Fibroblast of lung (primary cell): ENCODE data around the gene CCDC102A. TPM values are rescaled to one million over a fixed set of nuclear protein-coding genes. Genes with fewer than 3 reads are reported as not detected.

Source experiments
- DNase-seq, 2 donors: peaks; one replicate each; pipeline versions ENCODE4 v3.0.0 to v3.0.0-alpha.2; 2010; ENCODE audit warnings: low read depth in 2 of 2
- H2AFZ ChIP-seq: 2 replicates; pipeline ENCODE4 v1.5.1; 2012; ENCODE audit warnings: low read length, control low read depth, inconsistent platforms
- H3K27ac ChIP-seq: 2 replicates; pipeline ENCODE4 v1.5.1; 2011; ENCODE audit warnings: low read length, control low read depth; ENCODE audit not compliant: insufficient read depth
- H3K27me3 ChIP-seq: 2 replicates; pipeline ENCODE4 v1.5.1; 2011; ENCODE audit warnings: mild to moderate bottlenecking, low read length; ENCODE audit not compliant: control insufficient read depth, insufficient read depth
- H3K36me3 ChIP-seq: 2 replicates; pipeline ENCODE4 v1.5.1; 2011; ENCODE audit warnings: low read length; ENCODE audit not compliant: control insufficient read depth, insufficient read depth
- H3K4me1 ChIP-seq: 2 replicates; pipeline ENCODE4 v1.5.1; 2011; ENCODE audit warnings: low read length; ENCODE audit not compliant: control insufficient read depth, insufficient read depth; ENCODE audit errors: extremely low read depth
- H3K4me2 ChIP-seq: 2 replicates; pipeline ENCODE4 v1.5.1; 2011; ENCODE audit warnings: low read length, control low read depth; ENCODE audit not compliant: insufficient read depth; ENCODE audit errors: extremely low read depth
- H3K4me3 ChIP-seq, 4 experiments: fragments of 200-600 bp in 1 of 4; sonication (generic) in 1 of 4; replicated peaks in 1 of 4; 2 replicates each; pipeline ENCODE4 v1.5.1; 2011 to 2016; ENCODE audit warnings: low read length in 4 of 4, low read depth in 3 of 4, mild to moderate bottlenecking in 3 of 4, control low read depth in 2 of 4, inconsistent platforms in 1 of 4, mixed read lengths in 1 of 4; ENCODE audit not compliant: insufficient read depth in 1 of 4; ENCODE audit errors: control extremely low read depth in 1 of 4
- H3K79me2 ChIP-seq: 2 replicates; pipeline ENCODE4 v1.5.1; 2012; ENCODE audit warnings: mild to moderate bottlenecking, low read length, inconsistent platforms; ENCODE audit not compliant: control insufficient read depth, insufficient read depth
- H3K9ac ChIP-seq: 2 replicates; pipeline ENCODE4 v1.5.1; 2011; ENCODE audit warnings: mild to moderate bottlenecking, low read length, control low read depth; ENCODE audit not compliant: insufficient read depth
- H3K9me3 ChIP-seq: 2 replicates; pipeline ENCODE4 v1.5.1; 2012; ENCODE audit warnings: low read depth, low read length; ENCODE audit not compliant: control insufficient read depth, insufficient read depth
- H4K20me1 ChIP-seq: 2 replicates; pipeline ENCODE4 v1.5.1; 2011; ENCODE audit warnings: low read length; ENCODE audit not compliant: control insufficient read depth, insufficient read depth; ENCODE audit errors: extremely low read depth
- EZH2 ChIP-seq: IDR thresholded peaks from 2 replicates; pipeline ENCODE4 v1.5.1; 2012; ENCODE audit warnings: low read length, control low read depth, mild to moderate bottlenecking; ENCODE audit errors: missing control alignments
- polyA plus RNA-seq, 2 donors: library from polyadenylated mRNA; depleted of rRNA in 1 of 2; stranded (reverse) in 1 of 2; unstranded in 1 of 2; fragments of >200 nt; gene quantifications; 2 replicates each; pipeline ENCODE4 v1.2.1, GENCODE V29; 2011 to 2012; ENCODE audit warnings: missing spikeins in 1 of 2
- total RNA-seq: library from RNA; depleted of rRNA; stranded (reverse); fragments of >200 nt; gene quantifications from 2 replicates; pipeline ENCODE4 v1.2.1, GENCODE V29; 2014
- TF ChIP-seq, protein P1 (sequence below), 2 donors: IDR thresholded peaks in 1 of 2; conservative IDR thresholded peaks in 1 of 2; 1 replicate in 1 of 2; 2 replicates in 1 of 2; pipeline ENCODE4 v1.5.1; 2011 to 2012; ENCODE audit warnings: low read length in 2 of 2, control low read depth in 1 of 2, inconsistent platforms in 1 of 2, low read depth in 1 of 2, mild to moderate bottlenecking in 1 of 2

Gene CCDC102A
- total and polyA plus RNA-seq, 2 donors (not counting 1 experiment from before 2014, with no cell fraction given): 7.1 to 16.7 TPM

DNA sequence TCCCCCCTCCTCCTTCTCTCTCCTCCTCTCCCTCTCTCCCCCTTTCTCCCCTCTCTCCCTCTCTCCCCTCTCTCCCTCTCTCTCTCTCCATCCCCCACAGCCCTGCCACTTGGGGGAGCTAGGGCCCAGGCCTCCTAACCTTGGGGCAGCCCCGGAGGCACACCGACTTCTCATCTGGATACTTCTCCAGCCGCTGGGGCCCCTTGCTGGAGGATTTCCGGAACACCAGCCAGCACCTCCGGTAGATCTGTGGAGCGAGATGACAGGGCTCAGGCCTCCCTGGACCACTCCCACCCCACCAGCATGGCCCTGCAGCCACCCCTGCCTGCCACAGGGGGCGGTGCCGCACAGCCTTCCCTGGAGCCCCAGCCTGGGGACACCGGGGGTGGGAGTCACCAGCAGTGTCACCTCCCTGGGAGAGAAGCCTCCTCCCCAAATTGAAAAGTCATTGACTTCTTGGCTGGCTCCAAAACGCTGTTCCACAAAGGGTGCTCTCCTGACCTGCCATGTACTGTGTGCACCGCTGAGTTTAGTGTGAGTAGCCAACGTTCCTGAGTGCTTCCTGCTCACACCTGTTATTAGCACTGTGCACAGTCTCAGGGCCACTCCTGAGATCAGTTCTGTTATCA is 60.5 kb downstream of the CCDC102A start:
- Histone ChIP-seq H4K20me1 (no peaks in the 10 kb centered on the region), H3K27ac (no peak overlapping the region), H3K4me3 (no peak overlapping the region), H2AFZ (no peak overlapping the region), H3K36me3 (peaks cover 8% of the 10 kb centered on the region), H3K79me2 (no peaks in the 10 kb centered on the region), H3K4me1 (peaks cover 16% of the 10 kb centered on the region), H3K4me2 (no peak overlapping the region), H3K27me3 (no peaks in the 10 kb centered on the region), H3K9ac (no peak overlapping the region), H3K9me3 (no peaks in the 10 kb centered on the region)
- no peak for TF ChIP-seq EZH2
- TF ChIP-seq, protein P1, sequence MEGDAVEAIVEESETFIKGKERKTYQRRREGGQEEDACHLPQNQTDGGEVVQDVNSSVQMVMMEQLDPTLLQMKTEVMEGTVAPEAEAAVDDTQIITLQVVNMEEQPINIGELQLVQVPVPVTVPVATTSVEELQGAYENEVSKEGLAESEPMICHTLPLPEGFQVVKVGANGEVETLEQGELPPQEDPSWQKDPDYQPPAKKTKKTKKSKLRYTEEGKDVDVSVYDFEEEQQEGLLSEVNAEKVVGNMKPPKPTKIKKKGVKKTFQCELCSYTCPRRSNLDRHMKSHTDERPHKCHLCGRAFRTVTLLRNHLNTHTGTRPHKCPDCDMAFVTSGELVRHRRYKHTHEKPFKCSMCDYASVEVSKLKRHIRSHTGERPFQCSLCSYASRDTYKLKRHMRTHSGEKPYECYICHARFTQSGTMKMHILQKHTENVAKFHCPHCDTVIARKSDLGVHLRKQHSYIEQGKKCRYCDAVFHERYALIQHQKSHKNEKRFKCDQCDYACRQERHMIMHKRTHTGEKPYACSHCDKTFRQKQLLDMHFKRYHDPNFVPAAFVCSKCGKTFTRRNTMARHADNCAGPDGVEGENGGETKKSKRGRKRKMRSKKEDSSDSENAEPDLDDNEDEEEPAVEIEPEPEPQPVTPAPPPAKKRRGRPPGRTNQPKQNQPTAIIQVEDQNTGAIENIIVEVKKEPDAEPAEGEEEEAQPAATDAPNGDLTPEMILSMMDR (conservative IDR thresholded peaks at IDR 0.05 in 1 of 2, IDR thresholded peaks at IDR 0.05 in 1 of 2; ENCODE audit: low read depth in 1 of 2, low read length in 2 of 2): peak in 1 of 2 donors; percentile 62
- DNase-seq: peak; percentile 15 to 17

DNA sequence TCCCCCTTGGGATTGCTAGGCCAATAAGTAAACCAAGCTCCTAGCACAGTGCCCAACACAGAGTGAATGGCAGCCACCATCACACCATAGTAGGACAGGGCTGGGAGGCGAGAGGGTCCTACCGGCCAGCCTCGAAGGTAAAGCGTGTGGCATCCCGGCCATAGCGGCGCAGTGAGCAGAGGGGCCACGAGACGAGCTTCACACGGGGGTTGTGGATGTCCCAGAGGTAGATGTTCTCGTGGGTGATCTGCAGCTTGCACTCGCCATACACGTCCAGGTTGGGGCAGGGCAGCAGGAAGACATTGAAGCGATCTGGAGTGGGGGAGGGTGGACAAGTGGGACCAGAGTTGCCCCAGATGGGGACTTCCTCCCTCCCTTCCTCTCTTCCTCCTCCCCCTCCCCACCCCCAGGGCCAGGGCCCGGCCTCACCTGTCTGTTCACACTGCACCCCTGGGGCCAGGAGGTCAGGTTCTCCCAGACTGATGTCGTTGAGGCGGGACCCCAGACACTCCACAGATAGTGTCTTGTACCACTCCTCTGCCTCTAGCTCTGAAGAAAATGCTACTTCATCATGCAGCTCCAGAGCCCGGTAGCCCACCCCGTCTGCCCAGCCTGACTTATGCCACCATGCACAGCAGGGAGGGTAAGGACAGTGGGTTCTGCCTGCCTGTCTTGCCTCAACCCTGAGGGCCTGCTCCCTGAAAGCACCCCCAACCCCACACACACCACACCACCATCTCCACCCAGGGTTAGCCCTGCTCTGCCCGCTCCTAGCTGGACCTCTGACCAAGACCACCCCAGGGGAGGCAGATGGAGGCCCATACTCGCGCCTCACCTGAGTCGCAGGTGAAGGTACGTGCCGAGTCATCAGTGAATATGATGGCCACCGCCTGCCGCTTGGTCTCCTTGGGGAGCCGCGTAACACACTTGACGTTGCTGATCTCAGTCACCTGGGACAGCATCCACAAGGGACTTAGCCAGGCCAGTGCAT is 61.4 kb downstream of the CCDC102A start:
- Histone ChIP-seq H3K4me3 (no peak overlapping the region), H3K27ac (no peak overlapping the region), H3K79me2 (no peaks in the 10 kb centered on the region), H3K4me2 (no peak overlapping the region), H3K9ac (no peak overlapping the region), H3K36me3 (peaks cover 15% of the 10 kb centered on the region), H2AFZ (no peak overlapping the region), H4K20me1 (no peaks in the 10 kb centered on the region), H3K4me1 (peaks cover 17% of the 10 kb centered on the region), H3K27me3 (no peaks in the 10 kb centered on the region), H3K9me3 (no peaks in the 10 kb centered on the region)
- DNase-seq: no peak
- TF ChIP-seq EZH2: no peak
- TF ChIP-seq, protein P1 (conservative IDR thresholded peaks at IDR 0.05 in 1 of 2, IDR thresholded peaks at IDR 0.05 in 1 of 2; ENCODE audit: low read depth in 1 of 2, low read length in 2 of 2): no peak

DNA sequence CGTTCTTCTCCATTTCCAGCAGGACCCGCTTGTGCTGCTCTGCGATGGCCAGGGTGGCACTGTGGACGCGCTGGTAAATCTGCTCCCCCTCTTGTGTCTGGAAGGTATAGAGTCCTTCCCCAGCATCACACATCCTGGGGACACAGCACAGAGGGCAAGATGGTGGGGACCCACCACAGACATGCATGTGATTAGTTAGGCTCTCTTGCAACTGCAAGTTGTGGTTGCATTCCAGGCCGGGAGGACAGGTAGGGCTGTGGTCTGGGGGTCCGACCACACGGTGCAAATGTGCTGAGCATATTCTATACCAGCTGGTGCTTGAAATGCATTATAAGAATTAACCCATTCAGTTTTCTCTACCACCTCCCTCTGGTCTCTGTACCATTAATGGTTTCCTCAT is 62.5 kb downstream of the CCDC102A start:
- Histone ChIP-seq H3K36me3 (peaks cover 21% of the 10 kb centered on the region), H3K4me3 (no peak overlapping the region), H3K4me2 (no peak overlapping the region), H3K79me2 (no peaks in the 10 kb centered on the region), H3K27me3 (no peaks in the 10 kb centered on the region), H3K4me1 (peaks cover 9% of the 10 kb centered on the region), H2AFZ (no peak overlapping the region), H3K9me3 (no peaks in the 10 kb centered on the region), H3K27ac (no peak overlapping the region), H4K20me1 (no peaks in the 10 kb centered on the region), H3K9ac (no peak overlapping the region)
- no peak for TF ChIP-seq EZH2
- TF ChIP-seq, protein P1 (conservative IDR thresholded peaks at IDR 0.05 in 1 of 2, IDR thresholded peaks at IDR 0.05 in 1 of 2; ENCODE audit: low read depth in 1 of 2, low read length in 2 of 2): no peak
- DNase-seq: no peak
